PC-3 (cell line): ENCODE measurements around the gene PRPF4.
"Not testable (repeated sequence)": the region's sequence is repeated elsewhere in the genome, so short reads cannot be mapped to it uniquely, and the experiment has no call there.

Experiments
- CTCF ChIP-seq: fragments of 300-600 bp; sonication (generic); conservative IDR thresholded peaks from 2 replicates; pipeline ENCODE4 v1.5.1; 2017; ENCODE audit warnings: antibody characterized with exemption, low read depth, mild to moderate bottlenecking, low read length
- EZH2 ChIP-seq: fragments of 300-600 bp; sonication (generic); IDR thresholded peaks from one replicate; pipeline ENCODE4 v1.6.1; 2017; ENCODE audit warnings: antibody characterized with exemption, mild to moderate bottlenecking, low read length; ENCODE audit not compliant: unreplicated experiment
- EZH2phosphoT487 ChIP-seq: fragments of 300-600 bp; sonication (generic); IDR thresholded peaks from 2 replicates; pipeline ENCODE4 v1.6.1; 2018; ENCODE audit warnings: mild to moderate bottlenecking, antibody characterized with exemption, low read length, borderline replicate concordance

GRCh38 chr9:113296247-113296646, 20.8 kb downstream of the PRPF4 start:
- not testable (repeated sequence) for TF ChIP-seq CTCF, EZH2phosphoT487, EZH2
